ENCODE data around the gene MGME1. TPM values are rescaled to one million over a fixed set of nuclear protein-coding genes. Genes with fewer than 3 reads are reported as not detected.

The MGME1 gene
- total RNA-seq, 4 donors from 2014 or later, result 4.6 to 14.7 (median 8.7) TPM

- H3K9me3 ChIP-seq, result no peaks in the 10 kb centered on the region
- TF ChIP-seq CTCF (IDR thresholded peaks at IDR 0.05) (no peak), EP300 (IDR thresholded peaks at IDR 0.05) (no peak), POLR2A (IDR thresholded peaks at IDR 0.05) (no peak)
- no peaks in the 10 kb centered on the region for H3K27me3 ChIP-seq
- H3K36me3 ChIP-seq, result peaks cover 0 to 55% (median 12%) of the 10 kb centered on the region in 3 donors
- WGBS, 2 donors, result 48 to 54% methylated on average over 6 of the region's 6 CpGs
- no peak for DNase-seq (ENCODE audit: low spot score in 2 of 2)
- H3K4me1 ChIP-seq, result peaks cover 0 to 45% (median 22%) of the 10 kb centered on the region in 4 donors
- H3K4me3 ChIP-seq, result no peak overlapping the region
- H3K27ac ChIP-seq, result no peak overlapping the region
Measured at GRCh38 chr20:17940224-17940971, 28.4 kb upstream of the MGME1 start.

- Histone ChIP-seq H3K36me3 (peaks cover 0 to 64% (median 12%) of the 10 kb centered on the region in 3 donors), H3K27me3 (no peaks in the 10 kb centered on the region), H3K4me3 (no peak overlapping the region), H3K4me1 (peaks cover 0 to 37% (median 19%) of the 10 kb centered on the region in 4 donors), H3K9me3 (no peaks in the 10 kb centered on the region), H3K27ac (no peak overlapping the region)
- DNase-seq (ENCODE audit: low spot score in 2 of 2), result no peak
- TF ChIP-seq EP300 (IDR thresholded peaks at IDR 0.05), result no peak
- no peak for TF ChIP-seq CTCF (IDR thresholded peaks at IDR 0.05)
- TF ChIP-seq POLR2A (IDR thresholded peaks at IDR 0.05), result no peak
- WGBS, 2 donors, result 91 to 93% methylated on average over 10 of the region's 10 CpGs
Measured at GRCh38 chr20:17941087-17941825, 27.6 kb upstream of the MGME1 start.

GRCh38 chr20:17941826-17942196 lies 27.0 kb upstream of the MGME1 start:
- no peak for DNase-seq (ENCODE audit: low spot score in 2 of 2)
- no peak for TF ChIP-seq CTCF (IDR thresholded peaks at IDR 0.05)
- TF ChIP-seq POLR2A (IDR thresholded peaks at IDR 0.05), result no peak
- no peak for TF ChIP-seq EP300 (IDR thresholded peaks at IDR 0.05)
- H3K36me3 ChIP-seq, result peaks cover 0 to 70% (median 13%) of the 10 kb centered on the region in 3 donors
- H3K27me3 ChIP-seq, result no peaks in the 10 kb centered on the region
- no peak overlapping the region for H3K27ac ChIP-seq
- peaks cover 0 to 31% (median 14%) of the 10 kb centered on the region in 4 donors for H3K4me1 ChIP-seq
- no peaks in the 10 kb centered on the region for H3K9me3 ChIP-seq
- H3K4me3 ChIP-seq, result no peak overlapping the region
- WGBS, 2 donors, result 75 to 86% methylated on average over 3 of the region's 3 CpGs

- TF ChIP-seq EP300 (IDR thresholded peaks at IDR 0.05), result no peak
- TF ChIP-seq POLR2A (IDR thresholded peaks at IDR 0.05), result no peak
- no peak for TF ChIP-seq CTCF (IDR thresholded peaks at IDR 0.05)
- DNase-seq (ENCODE audit: low spot score in 2 of 2), result no peak
- Histone ChIP-seq H3K4me1 (peaks cover 0 to 16% (median 8%) of the 10 kb centered on the region in 4 donors), H3K36me3 (peaks cover 0 to 85% (median 19%) of the 10 kb centered on the region in 3 donors), H3K9me3 (no peaks in the 10 kb centered on the region), H3K4me3 (no peak overlapping the region), H3K27me3 (no peaks in the 10 kb centered on the region), H3K27ac (no peak overlapping the region)
- WGBS, 2 donors, result 53% methylated on average over 3 of the region's 3 CpGs
Measured at GRCh38 chr20:17943343-17943742, 25.5 kb upstream of the MGME1 start.
